Sigmoid colon (tissue), 7 donors: ENCODE results near the gene KDM3B. TPM values are rescaled to one million over a fixed set of nuclear protein-coding genes. Genes with fewer than 3 reads are reported as not detected.

Experiments
- polyA plus RNA-seq, 3 donors: library from polyadenylated mRNA; stranded (reverse); fragments of 200-250 nt; gene quantifications; one replicate each; pipeline ENCODE4 v1.2.3, GENCODE V29; 2013
- small RNA-seq, 3 donors: library from RNA; depleted of rRNA; stranded (forward); fragments of <200 nt; gene quantifications; one replicate each; pipeline ENCODE3, GENCODE V24; 2016
- total RNA-seq, 4 donors: library from RNA; depleted of rRNA; stranded (reverse); fragments of >200 nt; gene quantifications; one replicate each; pipeline ENCODE4 v1.1.0, GENCODE V29; 2016
- donor health status: healthy with polysubstance abuse.
- donor health status: Bipolar disorder and iron deficiency.
- donor health status: healthy.

Gene KDM3B
- total and polyA plus RNA-seq, 7 donors: 16.2 to 69.6 (median 54.8) TPM

Small RNA genes lying within 50 kb of the gene (small RNA-seq; reads per million reads assigned to genes)
- 0 reads per million in 3 donors for gene AC113403.1

Other genes with a start within 250 kb of the KDM3B start
- 1 to 10 TPM; 1.5 to 3.5 (median 2.6) TPM for gene NME5, start 213.3 kb upstream of the KDM3B start, total RNA-seq
- 1 to 10 TPM in 2 of 3 donors, not detected in 1; 1.2 to 1.5 TPM for gene NME5, start 213.3 kb upstream of the KDM3B start, polyA plus RNA-seq
- 10 to 100 TPM; 48.5 to 52.3 (median 50.5) TPM for gene BRD8, start 174.1 kb upstream of the KDM3B start, total RNA-seq
- gene BRD8, start 174.1 kb upstream of the KDM3B start, polyA plus RNA-seq: 10 to 100 TPM; 13.4 to 30.5 (median 21.0) TPM
- gene KIF20A, start 173.6 kb upstream of the KDM3B start, total RNA-seq: under 1 TPM in 3 of 4 donors, not detected in 1; 0.36 to 0.55 (median 0.54) TPM
- gene KIF20A, start 173.6 kb upstream of the KDM3B start, polyA plus RNA-seq: 1 to 10 TPM; 1.8 to 9.8 (median 2.8) TPM
- gene CDC23, start 139.4 kb upstream of the KDM3B start, total RNA-seq: 10 to 100 TPM; 17.2 to 33.1 (median 19.7) TPM
- gene CDC23, start 139.4 kb upstream of the KDM3B start, polyA plus RNA-seq: 10 to 100 TPM in 1 of 3 donors, 1 to 10 TPM in 2; 7.8 to 15.2 (median 9.5) TPM
- 1 to 10 TPM in 2 of 4 donors, under 1 TPM in 2; 0.49 to 3.9 (median 1.3) TPM for gene GFRA3, start 78.1 kb upstream of the KDM3B start, total RNA-seq
- gene GFRA3, start 78.1 kb upstream of the KDM3B start, polyA plus RNA-seq: under 1 TPM in 2 of 3 donors, not detected in 1; 0.69 to 0.73 TPM
- under 1 TPM in 1 of 4 donors, not detected in 3; 0.27 TPM for gene CDC25C, start 20.9 kb upstream of the KDM3B start, total RNA-seq
- gene CDC25C, start 20.9 kb upstream of the KDM3B start, polyA plus RNA-seq: 1 to 10 TPM in 2 of 3 donors, under 1 TPM in 1; 0.60 to 5.9 (median 2.8) TPM
- gene FAM53C, start 14.4 kb upstream of the KDM3B start, total RNA-seq: 10 to 100 TPM; 26.8 to 28.5 (median 27.7) TPM
- gene FAM53C, start 14.4 kb upstream of the KDM3B start, polyA plus RNA-seq: 10 to 100 TPM in 2 of 3 donors, 1 to 10 TPM in 1; 6.0 to 12.8 (median 10.6) TPM
- 10 to 100 TPM in 3 of 4 donors, 1 to 10 TPM in 1; 7.7 to 24.6 (median 14.8) TPM for gene REEP2, start 86.4 kb downstream of the KDM3B start, total RNA-seq
- 1 to 10 TPM in 2 of 3 donors, under 1 TPM in 1; 0.92 to 4.8 (median 3.7) TPM for gene REEP2, start 86.4 kb downstream of the KDM3B start, polyA plus RNA-seq
- 100 to 1,000 TPM in 1 of 4 donors, 10 to 100 TPM in 3; 18.5 to 146 (median 62.0) TPM for gene EGR1, start 112.8 kb downstream of the KDM3B start, total RNA-seq
- gene EGR1, start 112.8 kb downstream of the KDM3B start, polyA plus RNA-seq: 10 to 100 TPM; 17.6 to 85.0 (median 69.1) TPM
- 100 to 1,000 TPM in 2 of 4 donors, 10 to 100 TPM in 2; 67.0 to 117 (median 106) TPM for gene ETF1, start 190.6 kb downstream of the KDM3B start, total RNA-seq
- 10 to 100 TPM; 49.9 to 62.0 (median 58.4) TPM for gene ETF1, start 190.6 kb downstream of the KDM3B start, polyA plus RNA-seq
- gene HSPA9, start 222.7 kb downstream of the KDM3B start, total RNA-seq: 100 to 1,000 TPM; 148 to 244 (median 192) TPM
- gene HSPA9, start 222.7 kb downstream of the KDM3B start, polyA plus RNA-seq: 100 to 1,000 TPM in 2 of 3 donors, 10 to 100 TPM in 1; 75.1 to 136 (median 101) TPM